HG02970 (cell line): ENCODE data around the gene SIRPA.

ENCODE experiments used
- ATAC-seq: cut with Tn5 transposase; IDR thresholded peaks from one replicate; pipeline ENCODE4 v1.9.1; 2021; ENCODE audit warnings: mild to moderate bottlenecking, moderate library complexity, moderate number of reproducible peaks; ENCODE audit not compliant: unreplicated experiment, low FRiP score

Gene SIRPA

GRCh38 chr20:1894951-1895673 is at the start of gene SIRPA:
SIRPA (plus strand) TSS chr20:1895407; CDS start chr20:1895448, 41 bp downstream.
- ATAC-seq = no peak

GRCh38 chr20:1845701-1846100 is 49.5 kb upstream of the SIRPA start:
- ATAC-seq = no peak

- no peak for ATAC-seq
These were observed 48.9 kb upstream of the SIRPA start for GRCh38 chr20:1846341-1846740.

- no peak for ATAC-seq
These were observed 48.3 kb upstream of the SIRPA start for GRCh38 chr20:1846876-1847275.

- no peak for ATAC-seq
These were observed 47.4 kb upstream of the SIRPA start for GRCh38 chr20:1847780-1848179.

GRCh38 chr20:1848373-1848772 is 46.8 kb upstream of the SIRPA start:
- no peak for ATAC-seq

GRCh38 chr20:1851396-1851795 is 43.8 kb upstream of the SIRPA start:
- ATAC-seq = no peak

GRCh38 chr20:1853473-1853872 is 41.7 kb upstream of the SIRPA start:
- no peak for ATAC-seq

GRCh38 chr20:1854246-1854645 is 41.0 kb upstream of the SIRPA start:
- no peak for ATAC-seq

GRCh38 chr20:1855109-1855508 is 40.1 kb upstream of the SIRPA start:
- ATAC-seq = no peak

GRCh38 chr20:1855690-1856089 is 39.5 kb upstream of the SIRPA start:
- no peak for ATAC-seq

- ATAC-seq = no peak
These were observed 38.8 kb upstream of the SIRPA start for GRCh38 chr20:1856424-1856823.

GRCh38 chr20:1857466-1857865 is 37.7 kb upstream of the SIRPA start:
- no peak for ATAC-seq

GRCh38 chr20:1858871-1859270 is 36.3 kb upstream of the SIRPA start:
- no peak for ATAC-seq

GRCh38 chr20:1860446-1860845 is 34.8 kb upstream of the SIRPA start:
- no peak for ATAC-seq

GRCh38 chr20:1861347-1861976 is 33.7 kb upstream of the SIRPA start:
- no peak for ATAC-seq

GRCh38 chr20:1861996-1862662 is 33.1 kb upstream of the SIRPA start:
- ATAC-seq = no peak

GRCh38 chr20:1862663-1863053 is 32.5 kb upstream of the SIRPA start:
- no peak for ATAC-seq

- no peak for ATAC-seq
These were observed 31.9 kb upstream of the SIRPA start for GRCh38 chr20:1863296-1863695.

GRCh38 chr20:1866834-1867233 is 28.4 kb upstream of the SIRPA start:
- no peak for ATAC-seq

GRCh38 chr20:1867495-1868260 is 27.5 kb upstream of the SIRPA start:
- no peak for ATAC-seq
